H4 (cell line): ENCODE results near the gene HEPHL1. TPM values are rescaled to one million over a fixed set of nuclear protein-coding genes. Genes with fewer than 3 reads are reported as not detected.
A peak's percentile ranks its signal among the peaks of the same experiment; 100 is the strongest.
"Not testable (repeated sequence)": the region's sequence is repeated elsewhere in the genome, so short reads cannot be mapped to it uniquely, and the experiment has no call there.

Experiments used
- DNase-seq: peaks from one replicate; pipeline ENCODE4 v3.0.0-alpha.2; 2015; ENCODE audit warnings: low spot score
- total RNA-seq: library from RNA; depleted of rRNA; stranded (reverse); fragments of >200 nt; shearing (Covaris generic); gene quantifications from 2 replicates; pipeline ENCODE4 v1.2.3, GENCODE V29; 2014; rRNA removed

HEPHL1 gene
- not detected in 2 replicates for total RNA-seq

DNA sequence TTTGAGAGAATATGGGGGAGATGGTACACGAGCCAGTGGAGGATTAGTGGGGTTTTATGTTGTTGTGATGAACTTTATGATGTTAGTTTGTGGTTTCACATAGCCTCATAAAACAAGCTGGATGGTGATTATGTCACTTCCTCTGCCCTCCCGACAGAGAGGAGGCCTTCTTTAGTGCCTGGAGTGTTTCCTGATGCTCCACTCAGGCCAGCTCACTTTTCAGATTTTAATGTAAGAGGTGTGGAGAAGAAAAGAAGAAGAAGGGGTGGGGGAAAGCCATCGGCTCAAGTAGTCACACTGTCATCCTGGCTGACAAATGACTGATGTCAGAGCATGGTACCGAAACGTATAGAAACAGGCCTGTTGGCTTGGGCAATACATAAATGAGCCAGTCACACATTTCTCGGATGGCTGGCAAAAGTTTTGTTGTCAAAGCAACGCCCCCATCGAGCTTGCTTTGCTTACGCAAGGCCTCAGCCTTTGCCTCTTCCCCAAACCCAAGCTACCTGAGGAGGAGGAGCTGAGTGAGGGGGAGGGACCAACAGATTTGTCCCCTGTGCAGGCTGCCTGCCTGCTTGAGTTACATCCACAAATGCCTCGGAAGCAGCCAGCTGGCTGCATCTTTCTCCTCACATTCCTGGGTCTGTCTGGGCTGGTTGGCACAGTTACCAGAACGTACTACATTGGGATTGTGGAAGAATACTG lies at the start of gene HEPHL1:
Gene HEPHL1, plus strand, starts transcription at position 578 of the 705 bp plus-strand sequence. Its CDS starts 15 bp downstream, at position 593.
- DNase-seq: peak; percentile 11

DNA sequence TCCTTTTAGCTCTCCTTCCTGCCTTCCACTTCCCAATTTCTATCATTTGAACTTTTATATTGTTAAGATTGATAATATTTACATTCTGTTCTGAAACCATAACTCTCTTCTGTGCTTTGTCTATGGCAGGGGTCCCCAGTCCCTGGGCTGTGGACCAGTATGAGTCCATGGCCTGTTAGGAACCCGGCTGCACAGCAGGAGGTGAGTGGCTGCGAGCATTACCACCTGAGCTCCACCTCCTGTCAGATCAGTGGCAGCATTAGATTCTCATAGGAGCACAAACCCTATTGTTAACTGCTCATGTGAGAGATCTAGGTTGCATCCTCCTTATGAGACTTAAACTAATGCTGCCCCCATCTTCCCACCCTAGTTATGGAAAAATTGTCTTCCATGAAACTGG lies 48.4 kb upstream of the HEPHL1 start:
- no peak for DNase-seq

GRCh38 chr11:93973322-93974051 lies 47.7 kb upstream of the HEPHL1 start:
- DNase-seq: not testable (repeated sequence)

DNA sequence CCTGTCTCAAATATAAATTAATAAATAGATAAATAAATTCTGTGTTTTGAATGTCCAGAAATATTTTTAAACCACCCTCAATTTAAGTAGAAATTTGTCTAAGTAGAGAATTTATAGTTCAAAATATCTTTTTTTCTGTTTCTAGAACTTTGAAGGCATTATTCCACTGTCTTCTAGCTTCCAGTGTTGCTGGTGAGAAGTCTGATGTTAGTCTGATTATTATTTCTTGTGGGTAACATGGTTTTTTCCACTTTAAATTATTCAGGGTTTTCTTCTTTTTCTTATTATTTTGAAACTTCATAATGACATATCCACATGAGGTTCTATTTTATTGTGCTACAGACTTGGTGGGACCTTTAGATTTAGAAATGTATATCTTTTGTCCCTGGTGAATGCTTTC lies 46.4 kb upstream of the HEPHL1 start:
- DNase-seq: no peak

- not testable (repeated sequence) for DNase-seq
These were observed 44.4 kb upstream of the HEPHL1 start for GRCh38 chr11:93976577-93977254.

- DNase-seq: no peak
These were observed 37.5 kb upstream of the HEPHL1 start for GRCh38 chr11:93983542-93984195.

DNA sequence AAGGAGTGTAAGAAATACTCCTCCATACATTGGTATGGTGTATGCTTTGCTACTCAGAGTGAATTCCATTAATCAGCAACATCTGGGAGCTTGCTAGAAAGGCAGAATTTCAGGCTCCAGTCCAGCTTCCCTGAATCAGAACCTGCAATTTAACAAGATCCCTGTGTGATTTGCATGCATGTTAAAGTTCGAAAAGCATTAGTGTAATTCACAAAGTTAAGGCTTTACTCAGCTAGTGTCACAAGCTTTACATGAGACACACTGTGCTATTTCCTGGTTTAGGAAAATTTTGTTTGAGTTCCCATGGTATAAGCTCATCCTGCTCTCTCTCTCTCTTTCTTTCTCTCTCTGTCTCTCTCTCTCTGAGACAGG lies 37.0 kb upstream of the HEPHL1 start:
- DNase-seq: no peak

GRCh38 chr11:93984936-93985335 lies 36.2 kb upstream of the HEPHL1 start:
- DNase-seq: no peak

- peak; percentile 71 for DNase-seq
These were observed 34.4 kb upstream of the HEPHL1 start for GRCh38 chr11:93986716-93987115.

DNA sequence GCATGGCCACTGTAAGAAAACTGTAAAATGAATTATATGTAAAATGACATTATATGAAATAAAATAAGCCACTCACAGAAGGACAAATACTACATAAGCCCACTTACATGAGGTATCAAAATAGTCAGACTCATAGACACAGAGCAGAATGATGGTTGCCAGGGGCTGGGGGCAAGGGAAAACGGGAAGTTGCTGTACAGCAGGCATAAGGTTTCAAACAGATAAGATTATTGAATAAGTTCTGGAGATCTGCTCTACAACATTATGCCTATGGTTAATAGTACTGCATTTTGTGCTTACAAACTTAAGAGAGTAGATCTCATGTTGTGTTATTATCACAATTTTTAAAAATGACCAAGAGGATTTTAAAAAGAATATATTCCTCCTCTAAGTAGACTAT lies 32.7 kb upstream of the HEPHL1 start:
- no peak for DNase-seq

GRCh38 chr11:93988912-93989311 lies 32.2 kb upstream of the HEPHL1 start:
- no peak for DNase-seq

GRCh38 chr11:93993747-93994146 lies 27.4 kb upstream of the HEPHL1 start:
- no peak for DNase-seq

DNA sequence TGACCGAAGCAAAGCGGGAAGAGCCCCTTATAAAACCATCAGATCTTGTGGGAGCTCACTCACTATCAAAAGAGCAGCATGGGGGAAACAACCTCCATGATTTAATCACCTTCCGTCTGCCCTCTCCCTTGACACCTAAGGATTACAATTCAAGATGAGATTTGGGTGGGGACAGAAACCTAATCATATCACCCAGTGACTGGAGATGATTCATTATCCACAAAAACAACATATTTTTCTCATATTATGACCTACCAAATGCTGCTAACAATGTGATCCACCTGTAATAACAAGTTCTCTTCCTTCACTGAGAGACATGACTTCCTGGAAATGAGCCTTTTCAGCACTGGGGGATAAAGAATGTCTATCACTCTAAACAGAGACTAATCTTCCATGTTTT lies 23.4 kb upstream of the HEPHL1 start:
- DNase-seq: no peak

GRCh38 chr11:94000659-94001058 lies 20.5 kb upstream of the HEPHL1 start:
- no peak for DNase-seq

- DNase-seq: no peak
These were observed 18.9 kb upstream of the HEPHL1 start for GRCh38 chr11:94002226-94002625.

DNA sequence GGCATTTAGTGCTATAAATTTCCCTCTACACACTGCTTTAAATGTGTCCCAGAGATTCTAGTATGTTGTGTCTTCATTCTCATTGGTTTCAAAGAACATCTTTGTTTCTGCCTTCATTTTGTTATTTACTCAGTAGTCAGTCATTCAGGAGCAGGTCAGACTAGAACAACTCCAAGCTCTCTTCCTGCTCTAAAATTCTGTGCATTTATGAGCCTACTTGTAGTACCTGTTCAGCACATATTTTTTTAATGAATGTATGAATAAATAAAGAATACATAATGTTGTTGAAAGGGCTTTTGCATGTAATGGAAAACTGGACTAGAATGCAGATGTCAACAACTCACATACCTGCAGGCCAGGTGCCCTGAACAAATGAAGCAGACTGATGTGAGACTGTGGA lies 13.7 kb upstream of the HEPHL1 start:
- DNase-seq: no peak

- no peak for DNase-seq
These were observed 13.2 kb upstream of the HEPHL1 start for GRCh38 chr11:94007906-94008305.

- DNase-seq: no peak
These were observed 11.0 kb upstream of the HEPHL1 start for GRCh38 chr11:94010136-94010535.

- no peak for DNase-seq
These were observed 9.7 kb upstream of the HEPHL1 start for GRCh38 chr11:94011478-94011877.

DNA sequence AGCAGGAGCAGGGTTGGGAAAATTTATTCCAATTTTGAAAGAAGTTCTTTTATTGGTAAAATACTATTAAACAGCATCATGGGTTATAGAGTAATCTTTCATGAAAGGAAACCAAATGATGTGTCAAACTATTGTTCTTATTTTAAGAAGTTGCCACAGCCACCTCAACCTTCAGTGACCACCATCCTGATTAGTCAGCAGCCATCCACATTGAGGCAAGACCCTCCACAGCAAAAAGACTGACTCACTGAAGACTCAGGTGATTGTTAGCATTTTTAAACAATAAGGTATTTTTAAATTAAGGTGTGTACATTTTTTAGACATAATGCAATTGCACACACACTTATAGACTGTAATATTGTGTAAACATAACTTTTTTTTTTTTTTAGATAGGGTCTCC lies 3.7 kb upstream of the HEPHL1 start:
- DNase-seq: no peak

DNA sequence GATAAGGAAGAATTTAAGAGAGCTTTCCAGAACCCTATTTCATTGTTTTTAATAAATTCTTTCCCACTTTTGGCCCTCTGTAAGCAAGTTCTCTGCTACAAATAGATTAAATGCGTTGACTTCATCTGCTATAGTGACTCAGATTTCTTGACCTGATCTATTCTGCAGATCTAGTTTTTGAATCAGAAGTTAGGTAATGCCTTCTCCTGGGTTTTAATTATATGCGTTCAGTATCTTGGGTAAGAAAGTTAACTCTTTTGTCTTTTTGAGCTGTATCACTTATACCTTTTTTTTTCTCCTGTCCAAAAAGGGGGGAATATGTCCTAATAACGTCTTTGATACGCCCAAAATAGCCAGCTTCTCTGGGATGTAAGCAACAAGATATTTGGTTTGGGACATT lies 2.4 kb upstream of the HEPHL1 start:
- no peak for DNase-seq

DNA sequence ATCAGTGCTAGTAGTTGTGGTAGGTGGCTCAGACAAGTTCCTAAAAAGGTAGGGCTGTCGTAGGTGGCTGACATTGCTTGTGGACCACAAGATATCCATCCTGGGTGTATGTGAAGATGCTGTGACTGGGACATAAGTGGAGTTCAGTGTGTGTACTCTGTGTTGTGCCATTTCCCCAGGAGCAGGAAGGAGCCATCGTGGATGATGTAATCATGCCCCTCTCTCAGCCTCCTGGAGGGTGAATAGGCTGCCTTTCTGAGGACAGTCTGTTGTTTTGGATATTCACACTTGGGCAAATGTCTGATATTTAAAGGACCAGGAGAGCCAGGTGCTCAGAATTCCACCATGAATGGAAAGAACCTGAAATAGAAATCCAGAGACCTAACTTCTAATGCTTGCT lies 2.7 kb downstream of the HEPHL1 start:
- no peak for DNase-seq
